NCI-H345 (cell line): Measurements from ENCODE around the gene ATAD3B.

Experiments
- DNase-seq: peaks from one replicate; lab custom pipeline; 2025; lab: John Stamatoyannopoulos, UW

The ATAD3B gene

GRCh38 chr1:1535201-1536018 lies 63.8 kb downstream of the ATAD3B start:
- no peak for DNase-seq

DNA sequence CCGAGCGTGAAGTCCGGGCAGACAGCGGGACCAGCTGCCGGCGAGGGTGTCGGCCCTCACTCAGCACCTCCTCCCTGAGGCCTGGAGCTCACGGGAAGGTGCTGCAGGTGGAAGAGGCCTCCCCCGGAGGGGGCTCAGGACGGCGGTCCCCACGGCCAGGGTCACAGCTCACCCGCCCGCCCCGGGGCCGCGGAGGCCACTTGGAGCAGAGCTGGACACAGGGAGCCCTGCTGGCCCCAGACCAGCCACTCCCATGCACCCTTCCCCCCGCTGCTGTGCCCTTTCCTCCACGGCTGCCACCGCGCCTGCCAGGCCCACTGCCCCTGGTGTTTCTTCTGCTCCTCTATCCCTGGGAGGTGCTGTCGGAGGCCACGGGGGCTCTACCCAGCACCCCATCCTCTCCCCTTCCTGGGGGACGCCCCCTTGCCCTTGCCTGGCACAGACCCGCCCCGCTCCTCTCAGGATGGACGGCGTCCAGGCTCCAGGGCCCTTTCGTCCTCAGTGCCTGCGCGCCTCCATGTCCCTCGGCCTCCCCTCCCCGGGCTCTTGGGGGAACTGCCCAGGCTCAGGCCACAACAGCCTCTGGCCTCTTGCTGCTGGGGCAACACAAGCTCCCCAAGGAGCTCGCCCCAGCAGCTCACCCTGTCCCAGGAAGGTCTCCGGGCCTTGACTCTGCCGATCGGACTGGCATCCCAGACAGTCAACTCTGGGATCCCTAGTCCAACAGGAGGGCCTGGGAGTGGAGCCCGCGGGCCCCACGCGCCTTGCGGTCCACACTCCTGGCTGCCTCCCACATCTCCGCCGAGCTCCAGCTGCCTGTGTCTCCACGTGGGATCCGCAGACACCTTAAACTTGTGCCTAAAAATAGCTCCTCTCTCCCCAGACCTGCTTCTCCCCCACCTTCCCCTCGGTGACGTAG lies 64.7 kb downstream of the ATAD3B start:
- DNase-seq: no peak

GRCh38 chr1:1536938-1537546 lies 65.5 kb downstream of the ATAD3B start:
- no peak for DNase-seq

GRCh38 chr1:1537626-1538250 lies 66.2 kb downstream of the ATAD3B start:
- no peak for DNase-seq

DNA sequence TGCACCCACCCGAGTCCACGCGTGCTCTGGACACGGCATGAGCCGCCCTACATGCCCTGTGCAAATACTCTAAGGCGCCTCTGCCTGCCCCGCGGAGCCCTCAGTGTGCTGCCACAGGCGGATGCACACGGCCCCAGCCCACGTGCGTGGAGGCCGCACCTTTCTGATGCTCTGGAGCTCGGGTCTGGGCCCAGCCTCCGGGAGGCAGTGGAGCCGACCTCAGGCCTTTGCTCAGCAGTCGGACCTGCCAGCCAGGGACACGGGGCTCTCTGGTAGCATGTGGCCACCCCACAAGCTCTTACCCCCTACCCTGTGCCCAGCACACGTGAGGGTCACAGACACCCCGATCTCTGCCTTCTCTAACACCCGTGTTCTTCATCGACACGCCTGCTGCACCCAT lies 66.8 kb downstream of the ATAD3B start:
- no peak for DNase-seq

GRCh38 chr1:1538989-1539309 lies 67.4 kb downstream of the ATAD3B start:
- no peak for DNase-seq

GRCh38 chr1:1539310-1540089 lies 67.9 kb downstream of the ATAD3B start:
- DNase-seq: no peak

DNA sequence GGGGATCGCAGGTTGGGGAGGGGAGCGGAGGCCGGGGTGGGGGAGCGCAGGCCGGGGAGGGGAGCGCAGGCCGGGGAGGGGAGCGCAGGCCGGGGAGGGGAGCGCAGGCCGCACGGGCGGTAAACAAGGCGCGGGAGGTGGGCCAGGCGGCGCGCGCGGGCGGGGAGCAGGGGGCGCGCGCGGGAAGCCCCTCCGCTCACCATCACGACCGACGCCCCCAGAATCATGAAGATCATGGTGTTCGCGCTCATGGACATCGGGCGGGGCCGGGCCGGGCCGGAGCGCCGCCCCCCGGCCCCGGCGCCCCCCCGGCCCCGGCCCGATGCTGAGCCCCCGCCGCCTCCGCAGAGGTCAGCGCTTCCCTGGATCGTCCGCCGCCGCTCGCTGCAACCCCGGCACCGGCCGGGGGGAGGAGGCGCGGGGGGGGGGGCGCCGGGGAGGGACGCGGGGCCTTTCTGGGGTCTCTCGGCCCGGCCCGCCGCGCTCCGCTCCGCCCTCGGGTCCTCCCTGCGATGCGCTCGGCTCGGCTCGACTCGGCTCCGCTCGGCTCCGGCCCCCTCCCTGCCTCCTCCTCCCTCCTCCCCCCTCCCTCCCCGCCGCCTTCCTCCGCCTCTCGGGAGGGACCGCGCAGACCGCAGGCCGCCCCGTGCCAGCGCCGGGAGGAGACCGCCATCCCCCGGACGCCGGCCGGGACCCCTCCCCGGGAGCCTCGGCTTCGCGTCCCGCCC lies 68.7 kb downstream of the ATAD3B start, which contains the start of gene TMEM240:
TSS of gene TMEM240 (minus strand) at position 535 of the 728 bp plus-strand sequence. CDS start at position 257, 278 bp downstream.
- no peak for DNase-seq

- DNase-seq: no peak
Observed at GRCh38 chr1:1540818-1541628, 69.5 kb downstream of the ATAD3B start.

- no peak for DNase-seq
Observed at GRCh38 chr1:1541956-1542765, 70.6 kb downstream of the ATAD3B start.

GRCh38 chr1:1542766-1543705 lies 71.5 kb downstream of the ATAD3B start:
- DNase-seq: no peak

DNA sequence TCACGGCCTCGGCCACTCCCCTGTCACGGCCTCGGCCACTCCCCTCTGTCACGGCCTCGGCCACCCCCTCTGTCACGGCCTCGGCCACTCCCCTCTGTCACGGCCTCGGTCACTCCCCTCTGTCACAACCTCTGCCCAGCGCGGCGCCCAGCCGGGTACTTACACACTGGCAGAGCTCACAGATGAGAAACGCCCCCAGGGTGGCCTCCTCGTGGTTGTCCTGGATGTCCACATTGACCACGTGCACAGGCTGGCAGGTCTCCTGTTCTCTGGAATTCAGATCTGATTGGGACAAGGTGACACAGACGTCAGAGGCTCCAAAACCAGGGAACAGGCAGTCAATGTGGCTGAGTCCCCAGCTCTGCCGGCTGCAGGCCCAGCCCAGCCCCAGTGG lies 72.1 kb downstream of the ATAD3B start:
- no peak for DNase-seq

DNA sequence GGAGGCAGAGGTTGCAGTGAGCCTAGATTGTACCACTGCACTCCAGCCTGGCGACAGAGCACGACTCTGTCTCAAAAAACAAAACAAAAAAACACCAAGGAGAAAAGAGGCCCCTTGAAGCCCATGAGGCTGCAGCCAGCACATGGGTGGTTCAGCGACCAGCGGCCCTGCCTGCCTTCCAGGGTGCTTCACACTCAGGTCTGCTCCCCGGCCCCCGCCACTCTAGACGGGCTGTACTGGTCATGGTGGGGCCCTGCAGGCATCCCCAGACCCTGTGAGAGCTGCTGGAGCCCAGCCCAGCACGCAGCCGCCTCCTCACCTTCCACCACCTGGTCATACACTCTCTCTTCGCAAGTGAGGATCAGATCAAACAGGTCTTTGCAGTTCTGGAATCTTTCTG lies 73.0 kb downstream of the ATAD3B start:
- no peak for DNase-seq
